ENCODE data around the gene MYOCOS.
"Not testable (repeated sequence)": the region's sequence is repeated elsewhere in the genome, so short reads cannot be mapped to it uniquely, and the experiment has no call there.

MYOCOS gene

DNA sequence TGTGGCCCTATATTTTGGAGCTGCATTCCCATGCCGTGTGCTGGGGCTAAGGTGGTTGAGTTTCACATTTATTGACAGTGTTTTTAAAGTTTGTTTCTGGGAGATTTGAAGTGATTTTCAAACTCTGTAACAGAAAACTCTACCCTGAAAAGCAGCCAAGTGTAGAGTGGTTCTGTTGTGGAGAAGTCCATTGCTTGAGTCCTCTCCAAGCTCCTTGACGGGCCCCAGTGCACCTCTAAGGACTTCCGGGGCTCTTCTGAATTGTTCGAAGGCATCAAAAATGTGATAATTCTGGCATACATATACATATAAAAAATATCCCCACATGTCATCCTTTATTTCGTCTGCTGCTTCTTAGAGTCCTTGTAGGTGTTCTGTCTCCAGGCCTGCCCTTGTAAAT is 5.0 kb downstream of the MYOCOS start:
- DNase-seq: no peak

DNA sequence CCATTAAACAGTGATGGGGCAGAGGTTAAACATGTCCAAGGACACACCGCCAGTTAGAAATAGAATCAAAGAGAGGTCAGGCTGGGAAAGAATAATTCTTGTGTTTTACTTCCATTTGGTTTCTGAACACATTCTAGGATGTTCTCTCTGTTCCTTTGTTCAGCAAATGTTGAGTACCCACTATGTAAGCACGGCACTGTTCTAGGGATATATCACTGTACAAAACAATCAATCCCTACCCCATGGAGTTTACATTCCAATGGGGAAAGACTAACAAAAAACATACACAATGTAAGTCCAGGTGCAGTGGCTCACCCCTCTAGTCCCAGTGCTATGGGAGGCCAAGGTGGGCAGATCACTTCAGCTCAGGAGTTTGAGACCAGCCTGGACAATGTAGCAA is 6.2 kb downstream of the MYOCOS start:
- DNase-seq: no peak

DNA sequence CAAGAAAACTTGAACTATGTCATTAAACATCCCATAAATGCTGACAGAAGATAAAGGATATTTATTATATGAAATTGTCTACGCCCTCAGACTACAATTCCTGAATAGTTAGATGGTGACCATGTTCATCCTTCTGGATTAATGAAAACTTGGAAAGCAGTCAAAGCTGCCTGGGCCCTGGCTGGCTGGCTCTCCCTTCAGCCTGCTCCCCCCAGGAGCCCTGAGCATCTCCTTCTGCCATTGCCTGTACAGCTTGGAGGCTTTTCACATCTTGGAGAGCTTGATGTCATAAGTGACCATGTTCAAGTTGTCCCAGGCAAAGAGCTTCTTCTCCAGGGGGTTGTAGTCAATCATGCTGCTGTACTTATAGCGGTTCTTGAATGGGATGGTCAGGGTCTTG is 13.6 kb downstream of the MYOCOS start:
- no peak for DNase-seq

DNA sequence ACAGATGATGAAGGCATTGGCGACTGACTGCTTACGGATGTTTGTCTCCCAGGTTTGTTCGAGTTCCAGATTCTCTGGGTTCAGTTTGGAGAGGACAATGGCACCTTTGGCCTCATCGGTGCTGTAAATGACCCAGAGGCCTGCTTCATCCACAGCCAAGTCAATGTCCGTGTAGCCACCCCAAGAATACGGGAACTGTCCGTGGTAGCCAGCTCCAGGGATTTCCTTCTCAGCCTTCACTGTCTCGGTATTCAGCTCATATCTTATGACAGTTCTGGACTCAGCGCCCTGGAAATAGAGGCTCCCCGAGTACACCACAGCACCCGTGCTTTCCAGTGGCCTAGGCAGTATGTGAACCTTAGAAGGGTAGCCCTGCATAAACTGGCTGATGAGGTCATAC is 14.1 kb downstream of the MYOCOS start:
- DNase-seq: no peak

DNA sequence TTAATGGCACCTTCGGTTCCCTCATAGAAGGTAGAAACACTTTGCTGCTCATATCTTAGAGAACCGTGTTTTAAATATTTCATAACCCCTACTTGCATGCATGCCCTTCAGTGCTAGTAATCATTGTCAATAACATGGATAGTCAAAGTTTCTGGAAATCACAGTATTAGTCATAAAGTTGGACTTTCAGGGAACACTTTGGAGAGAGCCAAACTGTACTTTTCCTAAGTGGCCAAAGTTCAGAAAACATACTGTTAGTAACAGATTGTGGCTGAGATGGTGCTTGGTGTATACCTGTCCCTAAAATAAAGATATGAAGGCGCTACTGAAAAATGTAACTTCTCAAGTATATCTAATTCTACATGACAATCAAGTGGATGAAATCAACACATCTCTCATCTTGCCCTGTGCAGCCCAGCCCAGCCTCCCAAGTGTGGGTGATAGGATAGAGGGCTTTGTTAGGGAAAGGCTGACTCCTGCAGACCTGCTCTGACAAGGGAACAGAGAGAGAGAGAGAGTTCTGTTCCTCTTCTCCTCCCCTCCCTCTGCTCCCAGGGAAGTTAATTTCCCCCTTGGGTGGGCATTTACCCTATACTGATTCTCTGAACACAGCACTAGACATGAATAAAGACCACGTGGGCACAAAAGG is 16.0 kb downstream of the MYOCOS start:
- no peak for DNase-seq

DNA sequence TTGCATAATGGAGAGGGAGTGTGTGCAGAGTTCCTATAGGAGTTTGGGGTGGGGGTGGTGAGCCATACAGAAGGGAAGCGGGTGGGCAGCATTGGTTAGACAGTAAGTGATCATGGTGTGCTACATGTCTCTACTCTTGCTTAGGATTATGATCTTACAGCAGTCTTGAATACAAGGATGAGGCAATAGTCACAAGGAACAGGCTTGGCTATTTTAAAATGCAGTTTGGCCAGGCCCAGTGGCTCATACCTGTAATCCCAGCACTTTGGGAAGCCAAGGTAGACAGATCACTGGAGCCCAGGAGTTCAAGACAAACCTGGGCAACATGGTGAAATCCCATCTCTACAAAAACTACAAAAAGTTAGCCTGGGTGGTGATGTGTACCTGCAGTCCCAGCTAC is 18.2 kb downstream of the MYOCOS start:
- DNase-seq: no peak

DNA sequence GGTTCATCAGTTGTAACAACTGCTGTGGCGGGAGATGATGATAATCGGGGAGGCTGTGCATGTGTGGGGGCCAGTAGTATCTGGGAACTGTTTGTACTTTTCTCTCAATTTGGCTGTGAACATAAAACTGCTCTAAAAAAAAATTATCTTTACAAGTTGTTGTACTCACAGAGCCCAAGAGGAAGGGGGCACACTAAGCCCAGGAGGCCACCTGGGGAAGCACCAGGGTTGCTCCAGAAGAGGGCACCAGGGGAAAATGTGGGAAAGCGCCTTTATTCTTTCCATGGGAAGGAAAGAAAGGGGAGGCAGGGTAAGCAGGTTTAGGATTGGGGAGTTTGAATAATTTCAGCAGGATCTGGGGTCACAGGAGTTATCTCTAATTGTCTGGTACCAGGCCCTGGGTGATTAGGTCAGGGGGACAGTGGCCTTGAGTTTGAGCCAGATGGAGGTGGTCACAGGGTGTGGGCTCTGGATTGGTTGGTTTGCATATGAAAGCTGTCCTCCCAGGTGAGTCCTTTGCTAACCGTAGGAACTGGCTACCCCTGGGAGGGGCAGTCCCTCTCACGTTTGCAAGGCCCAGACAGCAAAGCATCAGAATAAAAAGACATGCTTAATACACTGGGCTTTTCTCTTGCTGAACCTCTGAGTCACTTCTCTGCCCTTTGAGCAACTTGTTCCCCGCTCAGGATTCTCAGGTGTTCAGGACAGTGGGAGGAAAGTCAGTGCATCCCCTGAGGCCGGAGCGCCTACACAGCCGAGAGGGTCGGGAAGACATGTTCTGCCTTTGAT is 19.2 kb downstream of the MYOCOS start:
- no peak for DNase-seq

DNA sequence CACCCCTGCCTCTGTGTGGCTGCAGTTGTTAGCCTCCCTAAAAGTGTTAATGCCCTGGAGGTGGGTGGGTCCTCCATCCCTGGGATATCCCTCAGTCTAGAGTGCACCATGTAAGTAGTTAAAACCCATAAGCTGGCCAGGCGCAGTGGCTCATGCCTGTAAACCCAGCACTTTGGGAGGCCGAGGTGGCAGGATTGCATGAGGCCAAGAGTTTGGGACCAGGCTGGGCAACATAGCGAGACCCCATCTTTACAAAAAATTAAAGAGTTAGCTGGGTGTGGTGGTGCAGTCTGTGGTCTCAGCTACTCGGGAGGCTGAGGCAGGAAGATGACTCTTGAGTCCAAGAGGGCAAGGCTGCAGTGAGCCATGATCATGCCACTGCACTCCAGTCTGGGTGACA is 20.2 kb downstream of the MYOCOS start:
- no peak for DNase-seq

DNA sequence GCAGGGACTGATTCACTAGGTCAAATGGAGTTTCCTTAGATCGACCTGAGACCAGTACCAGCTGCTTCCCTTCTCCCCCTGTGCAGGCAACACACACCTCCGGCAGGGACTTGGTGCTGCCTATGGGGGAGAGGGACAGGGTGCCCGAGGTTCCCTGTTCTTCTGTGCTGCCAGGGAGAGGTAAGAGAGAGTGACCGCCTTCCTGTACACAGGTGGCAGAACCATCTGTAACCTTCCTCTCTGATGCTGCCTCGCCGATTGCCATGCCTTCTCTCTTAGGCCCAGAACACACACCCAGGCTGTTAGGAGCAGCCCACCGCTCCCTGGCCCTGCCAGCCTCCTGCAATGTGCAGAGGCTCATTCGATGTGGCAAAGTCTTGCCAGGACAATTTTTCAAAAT is 21.1 kb downstream of the MYOCOS start:
- no peak for DNase-seq

DNA sequence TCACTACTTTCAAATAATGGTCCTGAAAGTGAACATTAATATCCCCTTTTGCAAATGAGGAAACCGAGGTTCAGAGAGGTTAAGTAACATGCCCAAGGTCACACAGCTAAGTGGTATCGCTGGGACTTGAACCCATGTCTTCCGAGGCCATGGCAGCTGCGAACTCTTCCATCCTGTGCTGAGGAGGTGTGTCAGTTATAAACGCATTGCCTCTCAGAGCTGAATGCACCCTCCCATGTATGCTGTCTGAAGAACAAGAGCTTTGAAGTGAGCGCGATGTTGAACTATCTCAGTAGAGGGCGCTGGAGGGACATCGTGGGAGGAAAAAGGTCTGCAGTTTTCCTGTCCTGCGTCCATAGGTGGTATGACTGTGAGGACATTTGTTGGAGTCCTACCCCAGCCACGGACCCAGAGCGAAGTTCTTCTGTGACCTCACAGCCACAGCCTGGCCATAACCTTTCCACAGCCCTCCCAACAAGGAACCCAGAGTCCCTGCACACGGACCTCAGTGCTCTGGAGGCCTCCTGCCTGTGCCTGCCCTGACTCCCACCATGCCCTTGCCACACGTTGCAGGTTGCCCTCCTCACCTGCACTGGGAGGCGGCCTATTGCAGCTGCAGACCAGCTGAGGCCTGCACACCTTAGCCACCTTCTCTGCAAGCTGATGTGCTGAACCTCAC is 22.9 kb downstream of the MYOCOS start:
- peak; percentile 68 to 94 (median 88) for DNase-seq

DNA sequence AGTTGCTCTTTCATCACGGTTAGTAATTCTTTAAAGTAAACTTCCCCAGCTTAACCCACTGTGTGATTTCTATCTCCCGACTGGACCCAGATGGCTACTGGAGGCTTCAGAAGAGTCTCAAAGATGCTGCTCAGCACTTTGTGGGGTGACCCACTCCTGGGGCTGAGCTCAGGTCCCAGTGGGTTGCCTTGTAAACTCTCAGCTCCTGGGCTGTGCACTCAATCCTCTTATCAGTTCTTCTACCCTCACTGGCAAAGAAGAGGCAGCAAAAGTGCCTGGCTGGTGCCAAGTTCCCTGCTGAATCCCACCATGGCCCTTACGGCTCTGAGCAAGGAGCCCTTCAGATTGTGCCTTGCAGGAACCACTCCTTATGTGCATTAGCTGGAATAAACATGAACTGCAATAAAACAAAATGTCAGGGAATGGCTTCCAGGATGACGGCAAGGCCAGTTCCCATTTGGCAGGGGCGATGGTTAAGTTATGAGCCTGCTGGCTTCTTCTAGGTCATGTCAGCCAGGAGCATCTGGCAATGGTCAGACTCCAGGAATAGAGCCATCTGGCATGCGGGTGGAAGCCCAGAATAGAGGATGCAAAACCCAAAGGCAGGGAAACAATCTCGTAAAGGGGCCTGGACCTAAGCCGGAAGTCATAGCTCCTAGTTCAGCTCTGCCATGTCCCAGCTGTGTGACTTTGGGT is 23.7 kb downstream of the MYOCOS start:
- no peak for DNase-seq

DNA sequence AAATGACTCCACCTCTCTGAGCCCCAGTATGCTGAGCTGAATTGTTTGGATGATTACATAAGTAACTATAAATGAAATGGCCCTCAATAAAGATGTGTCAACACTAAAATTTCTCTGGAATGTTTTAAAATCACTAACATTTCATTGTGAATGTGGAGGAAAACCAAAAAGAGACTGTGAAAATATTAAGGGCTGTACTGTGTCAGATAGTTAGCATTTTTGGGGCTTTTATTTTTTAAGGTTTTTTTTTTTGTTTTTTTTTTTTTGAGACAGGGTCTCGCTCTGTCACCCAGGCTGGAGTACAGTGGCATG is 24.2 kb downstream of the MYOCOS start:
- DNase-seq: no peak

DNA sequence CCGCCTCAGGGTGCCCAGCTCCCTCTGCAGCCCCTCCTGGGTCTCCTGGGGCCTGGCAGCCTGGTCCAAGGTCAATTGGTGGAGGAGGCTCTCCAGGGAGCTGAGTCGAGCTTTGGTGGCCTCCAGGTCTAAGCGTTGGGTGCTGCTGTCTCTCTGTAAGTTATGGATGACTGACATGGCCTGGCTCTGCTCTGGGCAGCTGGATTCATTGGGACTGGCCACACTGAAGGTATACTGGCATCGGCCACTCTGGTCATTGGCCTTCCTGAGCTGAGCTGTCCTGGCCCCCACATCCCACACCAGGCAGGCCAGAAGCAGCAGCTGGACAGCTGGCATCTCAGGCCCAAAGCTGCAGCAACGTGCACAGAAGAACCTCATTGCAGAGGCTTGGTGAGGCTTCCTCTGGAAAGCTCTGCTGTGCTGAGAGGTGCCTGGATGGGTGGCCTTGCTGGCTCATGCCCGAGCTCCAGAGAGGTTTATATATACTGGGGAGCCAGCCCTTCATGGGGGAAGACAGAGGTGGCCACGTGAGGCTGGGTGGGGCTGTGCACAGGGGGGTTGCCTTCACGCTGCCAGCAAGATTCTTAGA is 30.3 kb downstream of the MYOCOS start, which contains the start of gene MYOC:
MYOC (minus strand) TSS at position 455 of the 589 bp plus-strand sequence; CDS start at position 378, 77 bp downstream.
- no peak for DNase-seq

DNA sequence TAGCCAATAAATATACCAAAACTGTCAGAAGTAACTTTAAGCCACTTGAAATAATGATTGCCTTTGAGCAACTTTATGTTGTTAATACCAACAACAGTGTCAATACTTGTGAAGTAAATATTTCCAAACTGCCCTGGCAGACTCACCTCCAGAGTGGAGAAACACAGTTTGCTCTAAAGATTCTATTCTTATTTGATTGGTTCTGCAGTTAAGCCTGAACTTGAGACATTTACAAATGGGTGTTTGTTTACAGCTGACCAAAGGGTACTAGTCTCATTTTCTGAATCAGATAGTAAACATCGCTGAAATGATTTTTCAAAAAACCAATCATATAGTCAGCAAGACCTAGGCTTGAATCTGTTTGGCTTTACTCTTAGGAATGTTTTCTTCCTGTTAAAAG is 31.8 kb downstream of the MYOCOS start:
- DNase-seq: no peak

DNA sequence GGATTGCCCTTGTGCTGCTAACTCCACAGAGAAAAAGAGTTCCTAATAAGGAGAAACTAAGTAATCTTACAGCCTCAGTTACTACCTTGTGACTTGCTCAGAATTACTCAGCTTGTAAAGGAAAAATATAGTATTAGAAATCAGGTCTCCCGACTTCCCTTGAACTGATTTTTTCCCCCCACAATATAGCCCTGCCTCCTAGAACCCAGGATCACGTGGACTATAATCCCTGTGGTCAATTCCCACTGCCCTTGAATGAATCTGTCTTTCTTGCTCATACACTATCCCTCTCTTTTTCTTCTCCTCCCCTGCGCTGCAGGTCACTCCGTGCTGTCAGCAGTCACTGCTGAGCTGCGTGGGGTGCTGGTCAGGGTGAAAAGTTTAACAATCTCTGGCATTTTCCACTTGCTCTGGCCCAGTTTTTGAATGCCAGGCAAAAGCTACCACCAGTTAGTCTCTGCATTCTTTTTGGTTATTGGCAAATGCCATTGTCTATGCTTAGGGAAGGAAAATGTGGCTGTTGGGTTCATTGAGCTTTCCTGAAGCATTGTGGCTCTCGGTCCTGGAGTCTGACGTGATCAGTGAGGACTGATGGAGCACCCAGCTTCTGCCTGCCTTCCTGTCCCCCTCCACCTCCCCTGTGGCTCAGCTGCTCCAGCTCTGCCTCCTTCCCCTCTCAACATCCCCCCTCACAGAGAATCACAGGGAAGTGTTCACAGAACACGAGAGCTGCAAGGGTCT is 32.3 kb downstream of the MYOCOS start:
- DNase-seq: no peak

DNA sequence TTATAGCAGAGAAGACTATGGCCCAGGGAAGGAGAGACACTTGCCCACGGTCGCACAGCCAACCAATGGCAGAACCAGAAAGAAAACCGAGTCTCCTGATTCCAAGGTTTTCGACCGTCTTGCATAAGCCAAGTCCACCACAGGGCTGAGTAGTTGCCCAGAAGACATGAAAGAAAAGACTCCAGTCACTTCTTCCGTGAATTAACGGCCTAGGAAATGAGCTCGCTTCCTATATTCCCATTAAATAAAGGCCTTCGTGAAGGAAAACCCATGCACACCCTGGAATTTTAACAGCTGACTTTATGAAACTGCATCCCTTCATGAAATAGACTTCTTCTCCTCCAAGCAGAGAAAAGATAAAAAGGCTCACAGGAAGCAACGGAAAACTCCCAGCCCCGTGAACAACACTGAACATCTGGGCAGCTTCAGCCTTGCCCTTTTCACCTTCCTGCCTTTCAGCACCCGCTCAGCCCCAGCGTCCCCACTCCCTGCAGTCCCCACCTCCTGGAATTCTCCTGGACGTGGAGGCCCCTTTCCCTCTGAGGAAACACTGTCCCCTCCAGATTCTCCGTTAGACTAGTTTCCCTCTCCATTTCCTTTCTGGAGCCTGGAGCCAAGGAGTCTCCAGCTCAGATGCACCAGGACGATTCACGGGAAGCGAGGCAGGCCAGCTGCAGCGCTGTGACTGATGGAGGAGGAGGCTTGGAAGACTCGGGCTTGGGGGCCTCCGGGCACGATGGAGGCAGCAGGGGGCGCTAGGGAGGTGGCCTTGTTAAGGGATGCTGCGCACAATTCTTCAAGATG is 33.1 kb downstream of the MYOCOS start:
- peak in 2 of 3 experiments; percentile 12 to 61 for DNase-seq

DNA sequence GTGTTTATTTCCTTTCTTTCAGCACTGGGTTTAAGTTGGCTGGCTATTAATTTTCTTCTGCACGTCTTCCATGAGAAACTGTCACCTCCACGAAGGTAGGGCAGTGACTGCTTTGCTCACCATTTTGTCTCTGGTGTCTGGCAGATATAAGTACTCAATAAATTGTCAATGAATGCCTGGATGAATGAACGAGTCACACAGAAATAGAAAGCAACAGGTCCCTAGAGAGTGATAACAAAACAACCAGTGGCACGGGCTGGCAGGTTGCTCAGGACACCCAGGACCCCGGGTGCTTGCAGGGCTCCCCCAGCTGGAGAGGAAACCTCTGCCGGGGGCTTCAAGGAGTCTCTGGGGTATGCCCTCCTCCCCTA is 33.7 kb downstream of the MYOCOS start:
- no peak for DNase-seq

DNA sequence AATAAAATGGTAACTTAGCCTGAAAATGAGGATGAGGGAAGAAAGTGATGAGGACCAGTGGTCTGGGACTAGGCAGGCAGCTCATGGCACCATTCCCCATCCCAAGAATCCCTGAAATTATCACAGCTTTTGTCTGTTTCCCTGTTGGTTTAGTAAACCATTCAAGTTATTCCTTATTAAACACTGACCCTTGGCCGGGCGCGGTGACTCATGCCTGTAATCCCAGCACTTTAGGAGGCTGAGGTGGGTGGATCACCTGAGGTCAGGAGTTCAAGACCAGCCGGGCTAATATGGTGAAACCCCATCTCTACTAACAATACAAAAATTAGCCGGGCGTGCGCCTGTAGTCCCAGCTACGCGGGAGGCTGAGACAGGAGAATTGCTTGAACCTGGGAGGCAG is 34.2 kb downstream of the MYOCOS start:
- not testable (repeated sequence) for DNase-seq

DNA sequence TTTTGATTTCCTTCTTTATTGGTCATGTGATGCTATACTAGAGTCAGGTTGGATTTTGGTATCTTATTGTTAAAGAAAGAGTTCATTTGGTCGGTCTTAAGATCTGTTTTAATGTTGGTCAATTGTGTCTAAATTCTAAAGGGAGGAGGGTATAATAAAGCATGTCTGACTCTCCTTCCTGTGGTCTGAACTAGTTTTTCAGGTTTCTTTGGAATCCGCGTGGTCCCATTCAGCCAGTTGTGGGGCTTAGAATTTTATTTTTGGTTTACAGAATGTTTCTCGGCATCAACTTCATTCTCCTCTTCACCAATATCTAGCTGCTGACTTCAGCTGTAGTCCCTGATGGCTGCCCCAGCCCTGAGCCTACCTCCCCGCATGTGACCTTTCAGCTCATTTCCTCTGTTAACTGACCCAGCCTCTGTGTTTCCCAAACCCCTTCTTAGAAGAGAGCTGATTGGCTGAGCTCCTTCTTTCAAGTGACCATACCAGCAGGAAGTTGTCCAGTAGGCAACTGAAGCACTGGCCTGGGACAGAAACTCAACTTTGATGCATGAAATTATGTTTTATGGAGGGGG is 39.1 kb downstream of the MYOCOS start:
- no peak for DNase-seq

DNA sequence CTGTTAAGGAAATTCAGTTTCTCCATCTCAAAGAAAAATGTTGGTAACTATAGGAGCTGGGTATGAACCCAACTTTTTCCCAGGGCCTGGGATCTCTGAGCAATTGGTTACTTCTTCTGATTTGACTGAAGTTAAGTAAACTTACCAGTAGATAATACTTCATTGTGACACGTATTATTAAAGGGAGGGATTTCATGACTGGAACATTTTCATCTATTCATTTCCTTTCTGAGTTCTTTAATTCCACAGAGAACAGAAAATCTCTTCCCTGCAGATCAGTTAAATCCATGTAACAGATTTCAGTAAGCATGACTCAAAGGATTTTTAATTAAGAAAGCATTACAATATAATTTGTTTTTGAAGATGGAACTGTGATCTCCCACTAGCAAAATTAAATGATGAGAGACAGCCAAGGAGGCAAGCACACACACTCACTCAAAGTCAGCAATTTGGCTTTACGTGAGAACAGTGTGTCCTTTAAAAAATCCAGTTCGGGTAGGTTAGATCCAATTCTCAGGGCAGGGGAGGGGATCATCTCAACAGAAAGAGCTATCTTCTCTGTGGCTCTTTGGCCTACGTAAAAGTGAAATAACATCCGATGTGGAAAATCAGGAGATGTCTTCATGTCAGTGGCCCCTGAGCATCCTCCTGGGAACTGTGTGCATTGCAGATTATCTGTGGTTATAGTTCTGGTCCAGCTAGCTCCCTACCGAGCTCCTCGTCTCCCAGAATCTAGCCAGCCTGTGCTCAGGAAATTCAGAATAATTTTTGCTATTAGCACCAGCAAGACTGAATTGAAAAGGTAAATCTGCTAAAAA is 41.2 kb downstream of the MYOCOS start:
- DNase-seq: no peak

All from NCI-H1417 (cell line).